Stimulated activated CD8-positive, alpha-beta memory T cell treated with anti-CD3 and anti-CD28 coated beads, Interleukin-15, amount 100 ng/mL, for 4 hours (primary cell): ENCODE measurements around the gene PTPN1.
A peak's percentile ranks its signal among the peaks of the same experiment; 100 is the strongest.

Experiments used
- DNase-seq, 2 donors: peaks; one replicate each; pipeline ENCODE4 v3.0.0-alpha.2; 2020; ENCODE audit warnings: low read depth in 2 of 2

Gene PTPN1

DNA sequence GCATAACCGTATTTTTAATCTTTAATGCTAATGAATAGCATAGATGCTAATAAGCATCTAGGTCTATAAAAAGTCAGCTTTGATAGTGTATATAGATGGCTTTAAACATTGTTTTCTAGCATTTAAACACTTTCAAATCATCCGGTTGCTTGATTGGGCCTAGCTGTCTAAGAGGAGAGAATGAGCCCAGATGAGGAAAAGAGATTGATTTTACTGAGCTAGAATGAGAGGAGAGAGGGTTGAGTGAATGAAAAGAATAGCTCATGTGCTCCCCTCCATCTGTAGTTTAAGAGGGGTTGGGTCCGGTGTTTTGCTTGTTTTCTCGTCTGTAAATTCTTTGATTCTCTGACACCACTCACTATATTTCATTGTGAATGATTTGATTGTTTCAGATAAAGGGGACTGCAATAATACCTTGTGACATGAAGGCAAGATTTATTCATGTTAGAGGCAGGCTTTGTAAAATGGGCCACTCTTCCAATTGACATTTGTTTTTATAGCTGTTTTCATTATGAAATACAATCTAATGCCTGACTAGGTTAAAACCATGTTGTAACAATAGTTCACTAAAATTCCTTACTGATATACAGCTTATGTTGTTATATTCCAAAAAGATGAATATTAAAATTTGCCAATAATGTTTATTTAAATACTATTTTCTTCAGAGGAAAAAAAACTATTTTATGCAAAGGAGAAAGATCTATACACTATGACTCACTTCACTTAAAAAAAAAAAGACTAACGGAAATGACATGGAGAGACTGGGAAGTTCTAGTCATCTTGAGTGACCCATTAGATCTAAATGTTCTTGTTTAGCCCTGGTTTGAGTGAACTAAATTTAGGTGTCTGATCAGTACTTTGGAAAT is 3.2 kb downstream of the PTPN1 start:
- DNase-seq = no peak

GRCh38 chr20:50514035-50514337 is 3.8 kb downstream of the PTPN1 start:
- DNase-seq = no peak

GRCh38 chr20:50514750-50515149 is 4.6 kb downstream of the PTPN1 start:
- DNase-seq = no peak

- no peak for DNase-seq
Observed at GRCh38 chr20:50515471-50516106, 5.4 kb downstream of the PTPN1 start.

- DNase-seq = no peak
Observed at GRCh38 chr20:50516180-50516934, 6.2 kb downstream of the PTPN1 start.

- DNase-seq = no peak
Observed at GRCh38 chr20:50516935-50517816, 7.0 kb downstream of the PTPN1 start.

DNA sequence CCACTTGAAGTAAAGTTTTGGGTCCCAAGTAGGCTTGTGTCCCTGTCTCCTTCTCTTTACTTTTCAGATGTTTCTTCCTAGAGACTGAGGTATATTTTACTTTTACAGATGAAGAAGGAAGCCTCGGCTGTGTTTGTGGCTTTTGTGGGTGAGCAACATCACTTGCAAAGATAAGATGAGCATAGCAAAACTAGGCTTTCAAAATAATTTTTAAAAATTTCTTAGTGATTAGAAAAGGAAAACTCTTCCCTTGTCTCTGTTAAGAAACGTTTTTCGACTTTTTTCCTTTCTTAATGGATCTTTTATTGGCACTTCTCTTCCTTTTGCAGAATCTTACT is 7.6 kb downstream of the PTPN1 start:
- DNase-seq = no peak

GRCh38 chr20:50518270-50518721 is 8.1 kb downstream of the PTPN1 start:
- DNase-seq = no peak

GRCh38 chr20:50519036-50519762 is 9.0 kb downstream of the PTPN1 start:
- no peak for DNase-seq

DNA sequence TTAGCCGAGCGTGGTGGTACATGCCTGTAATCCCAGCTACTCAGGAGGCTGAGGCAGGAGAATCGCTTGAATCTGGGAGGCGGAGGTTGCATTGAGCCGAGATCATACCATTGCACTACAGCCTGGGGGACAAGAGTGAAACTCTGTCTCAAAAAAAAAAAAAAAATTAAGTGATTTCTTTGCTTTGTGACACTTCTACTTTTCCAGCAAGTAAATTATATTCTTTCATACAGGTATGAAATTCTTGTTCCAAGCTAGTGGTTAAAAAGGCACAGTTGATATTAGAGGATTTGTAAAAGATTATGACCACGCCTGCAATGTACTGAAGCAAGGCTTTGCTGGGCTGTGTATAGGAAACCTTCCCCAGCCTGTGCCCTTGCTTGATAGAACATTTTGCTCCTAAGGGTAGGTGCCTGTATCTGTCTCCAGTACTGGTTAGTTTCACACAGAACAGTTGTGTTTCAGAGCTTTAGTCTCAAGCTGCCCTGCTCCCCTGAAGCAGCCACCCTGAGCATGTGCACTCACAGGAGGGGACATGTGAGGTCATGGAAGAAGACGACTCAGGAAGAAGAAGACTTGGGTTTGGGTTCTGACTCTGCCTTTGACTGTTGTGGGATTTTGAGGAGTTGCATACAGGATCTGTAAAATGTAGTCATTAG is 10.2 kb downstream of the PTPN1 start:
- DNase-seq = peak in 1 of 2 donors; percentile 25

DNA sequence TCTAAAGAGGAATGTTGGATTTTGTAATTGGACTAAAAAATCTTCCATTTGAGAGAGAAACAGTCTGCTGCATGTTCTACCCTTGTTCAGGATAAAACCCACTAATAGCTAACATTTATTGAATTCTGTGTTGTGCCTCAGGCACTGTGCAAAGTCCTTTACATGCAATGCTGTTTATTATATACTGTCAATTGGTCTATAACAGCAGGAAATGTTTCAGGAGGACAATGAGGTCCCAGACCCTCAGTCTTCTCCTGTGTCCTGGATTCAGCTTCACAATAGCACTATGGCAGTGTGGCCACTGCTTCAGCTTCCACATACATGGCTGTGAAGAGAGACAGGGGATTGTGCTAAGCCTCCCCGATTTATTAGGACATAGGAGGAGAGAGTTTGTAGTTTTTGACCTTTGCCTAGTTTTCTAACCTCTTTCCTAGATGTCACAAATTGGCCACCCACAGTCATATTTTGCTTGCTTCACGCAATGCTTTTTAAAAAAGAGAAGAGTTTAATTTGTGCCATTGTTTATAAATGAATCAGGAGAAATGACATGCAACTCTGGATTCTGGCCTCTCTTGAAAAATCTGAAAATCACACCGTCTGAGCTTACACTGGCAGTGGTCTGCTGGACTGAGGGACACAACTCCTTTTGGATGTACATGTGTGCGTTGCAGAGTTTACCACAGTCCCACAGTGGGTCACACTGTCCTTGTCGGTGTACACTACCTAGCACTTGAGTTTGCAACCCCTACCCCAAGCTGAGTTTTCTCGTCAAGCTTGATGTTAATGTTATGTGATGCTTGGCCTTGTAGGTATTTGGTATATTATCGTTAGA is 11.3 kb downstream of the PTPN1 start:
- DNase-seq = no peak

- DNase-seq = no peak
Observed at GRCh38 chr20:50522053-50522674, 12.0 kb downstream of the PTPN1 start.

- DNase-seq = no peak
Observed at GRCh38 chr20:50523552-50524167, 13.5 kb downstream of the PTPN1 start.

DNA sequence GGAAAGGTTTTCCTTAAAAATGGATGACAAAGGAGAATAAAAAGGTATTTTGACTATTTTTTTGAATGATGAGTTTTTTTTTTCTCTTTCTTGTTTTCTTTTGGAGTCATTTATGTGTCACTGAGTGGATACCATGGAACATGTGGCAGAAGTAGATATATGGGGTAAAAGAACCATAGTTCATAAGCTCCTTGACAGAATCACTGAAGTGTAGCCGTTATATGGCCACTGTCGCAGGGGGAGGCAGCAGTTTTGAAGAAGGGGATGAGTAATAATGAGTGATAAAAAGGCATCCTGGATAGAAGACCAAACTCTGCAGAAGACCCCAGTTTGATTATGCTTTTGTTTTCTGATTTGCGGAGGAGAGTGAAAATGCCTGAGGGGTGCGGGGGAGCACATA is 15.5 kb downstream of the PTPN1 start:
- DNase-seq = no peak

GRCh38 chr20:50526403-50526989 is 16.3 kb downstream of the PTPN1 start:
- no peak for DNase-seq

DNA sequence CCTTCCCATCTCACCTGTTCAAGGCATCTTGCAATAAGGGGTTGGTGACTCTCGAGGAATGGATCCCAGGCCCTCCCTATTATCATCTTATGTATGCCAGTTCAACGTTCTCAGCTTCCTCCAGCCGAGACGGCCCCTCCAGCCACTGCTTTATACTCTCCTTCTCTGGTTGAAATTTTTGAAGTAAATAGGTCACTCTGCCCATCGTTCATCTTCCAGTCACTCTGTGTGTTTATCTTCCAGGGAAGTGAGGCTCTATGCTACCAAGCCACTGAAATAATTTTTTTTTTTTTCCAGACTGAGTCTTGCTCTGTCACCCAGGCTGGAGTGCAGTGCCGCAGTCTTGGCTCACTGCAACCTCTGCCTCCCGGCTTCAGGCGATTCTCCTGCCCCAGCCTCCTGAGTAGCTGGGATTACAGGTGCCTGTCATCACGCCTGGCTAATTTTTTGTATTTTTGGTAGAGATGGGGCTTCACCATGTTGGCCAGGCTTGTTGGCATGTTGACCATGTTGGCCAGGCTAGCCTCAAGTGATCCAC is 17.0 kb downstream of the PTPN1 start:
- no peak for DNase-seq

GRCh38 chr20:50528129-50528528 is 17.9 kb downstream of the PTPN1 start:
- DNase-seq = no peak

DNA sequence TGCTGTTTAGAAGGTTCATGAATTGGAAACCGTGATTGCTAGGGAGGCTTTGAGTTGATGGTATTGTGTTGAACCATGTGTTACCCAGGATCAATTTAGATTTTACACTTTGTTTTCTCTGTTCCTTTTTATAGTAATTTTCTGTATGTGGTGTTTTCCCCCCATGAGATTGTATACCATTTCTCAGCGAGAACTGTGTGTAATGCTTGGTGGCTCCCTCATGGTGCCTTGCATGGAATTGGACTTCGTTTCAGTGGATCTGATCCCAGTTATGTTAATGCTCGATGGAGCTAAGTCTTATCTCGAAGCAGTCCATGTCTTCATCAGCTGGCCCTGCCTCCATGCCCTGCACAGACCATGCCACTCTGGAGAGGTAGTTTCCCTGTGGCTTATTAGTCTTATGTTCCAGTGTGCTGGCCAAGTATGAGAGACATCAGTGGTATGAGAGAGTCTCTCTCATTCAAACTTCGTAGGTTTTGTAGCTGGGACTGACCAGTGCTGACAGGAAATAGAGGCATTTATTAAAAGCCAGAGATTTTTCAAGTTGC is 18.7 kb downstream of the PTPN1 start:
- no peak for DNase-seq
